HG03039 (cell line): ENCODE measurements around the gene GPRIN1.
"Not testable (repeated sequence)": the region's sequence is repeated elsewhere in the genome, so short reads cannot be mapped to it uniquely, and the experiment has no call there.

Experiments used
- ATAC-seq: cut with Tn5 transposase; IDR thresholded peaks from one replicate; pipeline ENCODE4 v1.9.1; 2021; ENCODE audit warnings: mild to moderate bottlenecking, moderate library complexity; ENCODE audit not compliant: unreplicated experiment

GPRIN1 gene

GRCh38 chr5:176599749-176600430 is 10.1 kb downstream of the GPRIN1 start:
- ATAC-seq, result not testable (repeated sequence)

- no peak for ATAC-seq
Measured at GRCh38 chr5:176597417-176598389, 12.3 kb downstream of the GPRIN1 start.

- no peak for ATAC-seq
Measured at GRCh38 chr5:176596689-176597416, 13.1 kb downstream of the GPRIN1 start.

GRCh38 chr5:176596069-176596644 is 13.8 kb downstream of the GPRIN1 start:
- no peak for ATAC-seq

GRCh38 chr5:176595386-176595943 is 14.5 kb downstream of the GPRIN1 start:
- ATAC-seq, result no peak

GRCh38 chr5:176594554-176594953 is 15.4 kb downstream of the GPRIN1 start:
- no peak for ATAC-seq

GRCh38 chr5:176593273-176593869 is 16.6 kb downstream of the GPRIN1 start:
- ATAC-seq, result no peak

GRCh38 chr5:176592573-176592972 is 17.4 kb downstream of the GPRIN1 start:
- no peak for ATAC-seq

GRCh38 chr5:176591667-176592066 is 18.3 kb downstream of the GPRIN1 start:
- ATAC-seq, result not testable (repeated sequence)

GRCh38 chr5:176590035-176590717 is 19.8 kb downstream of the GPRIN1 start:
- ATAC-seq, result no peak

GRCh38 chr5:176589039-176589769 is 20.8 kb downstream of the GPRIN1 start:
- ATAC-seq, result no peak

GRCh38 chr5:176588297-176588696 is 21.7 kb downstream of the GPRIN1 start:
- no peak for ATAC-seq

- ATAC-seq, result no peak
Measured at GRCh38 chr5:176587398-176587797, 22.6 kb downstream of the GPRIN1 start.

GRCh38 chr5:176583076-176583475 is 26.9 kb downstream of the GPRIN1 start:
- no peak for ATAC-seq

GRCh38 chr5:176581361-176581760 is 28.6 kb downstream of the GPRIN1 start:
- ATAC-seq, result no peak

- ATAC-seq, result no peak
Measured at GRCh38 chr5:176579323-176579722, 30.6 kb downstream of the GPRIN1 start.

GRCh38 chr5:176578391-176578808 is 31.6 kb downstream of the GPRIN1 start:
- ATAC-seq, result no peak

GRCh38 chr5:176577312-176578176 is 32.4 kb downstream of the GPRIN1 start:
- no peak for ATAC-seq
